Endodermal cell (in vitro differentiated cells): ENCODE measurements around the gene KDM6A. TPM values are rescaled to one million over a fixed set of nuclear protein-coding genes. Genes with fewer than 3 reads are reported as not detected.

Experiments
- DNase-seq: peaks from one replicate; pipeline ENCODE4 v3.0.0-alpha.2; 2017
- H3K27ac ChIP-seq: 2 replicates; pipeline ENCODE4 v1.5.1; 2013; ENCODE audit warnings: mild to moderate bottlenecking, low read depth, low read length, moderate library complexity
- H3K27me3 ChIP-seq: 2 replicates; pipeline ENCODE4 v1.6.1; 2013; ENCODE audit warnings: mild to moderate bottlenecking, low read length, moderate library complexity; ENCODE audit not compliant: insufficient read depth, control insufficient read depth, poor library complexity, severe bottlenecking
- H3K36me3 ChIP-seq: 2 replicates; pipeline ENCODE4 v1.7.0; 2013; ENCODE audit warnings: mild to moderate bottlenecking, low read length, moderate library complexity; ENCODE audit not compliant: control insufficient read depth, insufficient read depth
- H3K4me1 ChIP-seq: one replicate; pipeline ENCODE4 v1.7.0; 2013; ENCODE audit warnings: low read length; ENCODE audit not compliant: control insufficient read depth, insufficient read depth
- H3K4me3 ChIP-seq: 2 replicates; pipeline ENCODE4 v1.5.1; 2013; ENCODE audit warnings: mild to moderate bottlenecking, low read length, moderate library complexity
- H3K9ac ChIP-seq: 2 replicates; pipeline ENCODE4 v1.6.1; 2013; ENCODE audit warnings: mild to moderate bottlenecking, low read length, moderate library complexity; ENCODE audit not compliant: poor library complexity, severe bottlenecking; ENCODE audit errors: extremely low read depth
- H3K9me3 ChIP-seq: 2 replicates; pipeline ENCODE4 v1.6.1; 2013; ENCODE audit warnings: mild to moderate bottlenecking, low read length, moderate library complexity; ENCODE audit not compliant: control insufficient read depth
- H3K27ac Mint-ChIP-seq: 2 replicates; pipeline ENCODE4 v1.8.0; 2020; ENCODE audit warnings: mixed read lengths
- H3K27me3 Mint-ChIP-seq: 2 replicates; pipeline ENCODE4 v1.8.0; 2021; ENCODE audit warnings: mild to moderate bottlenecking, mixed read lengths; ENCODE audit not compliant: insufficient read depth
- H3K36me3 Mint-ChIP-seq: 2 replicates; pipeline ENCODE4 v1.8.0; 2020; ENCODE audit warnings: low read depth, mixed read lengths
- H3K4me1 Mint-ChIP-seq: 2 replicates; pipeline ENCODE4 v1.8.0; 2020; ENCODE audit warnings: mixed read lengths
- H3K4me3 Mint-ChIP-seq: 2 replicates; pipeline ENCODE4 v1.8.0; 2020; ENCODE audit warnings: mild to moderate bottlenecking, moderate library complexity, mixed read lengths
- H3K9me3 Mint-ChIP-seq: 2 replicates; pipeline ENCODE4 v1.8.0; 2020; ENCODE audit warnings: mild to moderate bottlenecking, mixed read lengths
- CTCF ChIP-seq: fragments of 200-600 bp; sonication (generic); conservative IDR thresholded peaks from 2 replicates; pipeline ENCODE4 v1.5.0; 2021; ENCODE audit warnings: antibody characterized with exemption, mild to moderate bottlenecking
- WGBS, 2 experiments: methylation state at CpG; one replicate each; pipeline versions ENCODE4 v1.1.5 to v1.1.7; 2013; ENCODE audit warnings: missing lambda C conversion rate in 2 of 2, mixed read lengths in 1 of 2; ENCODE audit not compliant: insufficient coverage in 1 of 2, insufficient read length in 1 of 2; 5-methylcytosine and 5-hydroxymethylcytosine counted together
- total RNA-seq, 2 donors: library from RNA; stranded (reverse); fragmentation: NEBNext Ultra II Directional in 1 of 2; extraction: Animal tissue kit (Norgen Biotek cat#: 25700) in 1 of 2; gene quantifications; 2 replicates in 1 of 2; 3 replicates in 1 of 2; pipeline ENCODE4 v1.2.1, GENCODE V29; 2021

Gene KDM6A
- total RNA-seq, 2 donors from 2014 or later, result 62.1 to 64.6 TPM

- H3K9me3 ChIP-seq, result peaks cover 7% of the 10 kb centered on the region
- no peak overlapping the region for H3K4me3 Mint-ChIP-seq
- peaks cover 61% of the 10 kb centered on the region for H3K9me3 Mint-ChIP-seq
Observed at GRCh38 chrX:44931441-44931973, 58.5 kb downstream of the KDM6A start.

GRCh38 chrX:44935172-44935571, 62.2 kb downstream of the KDM6A start:
- peaks cover 26% of the 10 kb centered on the region for H3K4me1 Mint-ChIP-seq
- H3K4me3 Mint-ChIP-seq, result no peak overlapping the region
- DNase-seq, result no peak
- H3K27me3 Mint-ChIP-seq, result no peaks in the 10 kb centered on the region
- WGBS, 2 experiments, result 93% methylated on average over 4 of the region's 4 CpGs; no CpG with 5 or more reads in 1 of the 2 experiments
- no peaks in the 10 kb centered on the region for H3K9me3 ChIP-seq
- no peaks in the 10 kb centered on the region for H3K4me1 ChIP-seq
- H3K4me3 ChIP-seq, result no peak overlapping the region
- H3K9ac ChIP-seq, result no peak overlapping the region
- no peaks in the 10 kb centered on the region for H3K27me3 ChIP-seq
- H3K9me3 Mint-ChIP-seq, result peaks cover 57% of the 10 kb centered on the region
- no peaks in the 10 kb centered on the region for H3K36me3 Mint-ChIP-seq
- H3K27ac Mint-ChIP-seq, result no peak overlapping the region
- no peak overlapping the region for H3K27ac ChIP-seq
- no peaks in the 10 kb centered on the region for H3K36me3 ChIP-seq
- TF ChIP-seq CTCF, result no peak

More at GRCh38 chrX:44931441-44931973, 58.5 kb downstream of the KDM6A start:
- H3K4me1 Mint-ChIP-seq, result peaks cover 23% of the 10 kb centered on the region
- H3K27ac Mint-ChIP-seq, result no peak overlapping the region
- Histone ChIP-seq H3K9ac (no peak overlapping the region), H3K4me3 (no peak overlapping the region), H3K27me3 (no peaks in the 10 kb centered on the region), H3K4me1 (no peaks in the 10 kb centered on the region), H3K36me3 (no peaks in the 10 kb centered on the region), H3K27ac (no peak overlapping the region)
- TF ChIP-seq CTCF, result no peak
- no peak for DNase-seq
- H3K27me3 Mint-ChIP-seq, result no peaks in the 10 kb centered on the region
- peaks cover 6% of the 10 kb centered on the region for H3K36me3 Mint-ChIP-seq
- WGBS, 2 experiments, result 91% methylated on average over 3 of the region's 4 CpGs; no CpG with 5 or more reads in 1 of the 2 experiments

- Mint-ChIP-seq H3K9me3 (peaks cover 62% of the 10 kb centered on the region), H3K4me1 (peaks cover 26% of the 10 kb centered on the region), H3K36me3 (peaks cover 4% of the 10 kb centered on the region), H3K27ac (no peak overlapping the region), H3K27me3 (no peaks in the 10 kb centered on the region), H3K4me3 (no peak overlapping the region)
- WGBS, 2 experiments, result 85 to 100% methylated on average over 1 to 5 of the region's 5 CpGs
- no peaks in the 10 kb centered on the region for H3K27me3 ChIP-seq
- no peaks in the 10 kb centered on the region for H3K36me3 ChIP-seq
- no peak overlapping the region for H3K9ac ChIP-seq
- no peaks in the 10 kb centered on the region for H3K9me3 ChIP-seq
- H3K27ac ChIP-seq, result no peak overlapping the region
- H3K4me1 ChIP-seq, result no peaks in the 10 kb centered on the region
- TF ChIP-seq CTCF, result no peak
- H3K4me3 ChIP-seq, result no peak overlapping the region
- DNase-seq, result no peak
Observed at GRCh38 chrX:44935640-44936039, 62.7 kb downstream of the KDM6A start.
